Fibroblast of pulmonary artery (primary cell): Measurements from ENCODE around the gene LINGO1.

Experiments used
- DNase-seq: peaks from one replicate; pipeline ENCODE4 v3.0.0-alpha.2; 2010; ENCODE audit warnings: low read depth
- H3K4me3 ChIP-seq: replicated peaks from 2 replicates; pipeline ENCODE4 v1.5.1; 2011; ENCODE audit warnings: low read depth, mild to moderate bottlenecking, control low read depth, low read length, moderate library complexity
- CTCF ChIP-seq: IDR thresholded peaks from 2 replicates; pipeline ENCODE4 v1.5.1; 2011; ENCODE audit warnings: mild to moderate bottlenecking, control low read depth, low read length, inconsistent platforms; ENCODE audit errors: missing control alignments

The LINGO1 gene

GRCh38 chr15:77622934-77623754, 9.6 kb downstream of the LINGO1 start:
- no peak for DNase-seq
- no peak overlapping the region for H3K4me3 ChIP-seq
- no peak for TF ChIP-seq CTCF

- no peak for DNase-seq
- H3K4me3 ChIP-seq, result no peak overlapping the region
- TF ChIP-seq CTCF, result no peak
Observed at GRCh38 chr15:77622209-77622933, 10.3 kb downstream of the LINGO1 start.

GRCh38 chr15:77621847-77622208, 10.9 kb downstream of the LINGO1 start:
- DNase-seq, result no peak

GRCh38 chr15:77620960-77621647, 11.6 kb downstream of the LINGO1 start:
- no peak for TF ChIP-seq CTCF
- no peak for DNase-seq
- H3K4me3 ChIP-seq, result no peak overlapping the region

More at GRCh38 chr15:77621847-77622208, 10.9 kb downstream of the LINGO1 start:
- TF ChIP-seq CTCF, result no peak
- H3K4me3 ChIP-seq, result no peak overlapping the region

GRCh38 chr15:77620297-77620696, 12.4 kb downstream of the LINGO1 start:
- no peak for DNase-seq
- no peak for TF ChIP-seq CTCF
- H3K4me3 ChIP-seq, result no peak overlapping the region

GRCh38 chr15:77619883-77620282, 12.8 kb downstream of the LINGO1 start:
- TF ChIP-seq CTCF, result no peak
- no peak overlapping the region for H3K4me3 ChIP-seq
- DNase-seq, result no peak
